Endothelial cell of umbilical vein (primary cell): ENCODE results near the gene SPATA31D3. TPM values are rescaled to one million over a fixed set of nuclear protein-coding genes. Genes with fewer than 3 reads are reported as not detected.

Experiments
- BruUV-seq: library from RNA; stranded (reverse); fragments of 400-500 nt; replicated peaks from 2 replicates; lab custom pipeline; 2021; lab: Mats Ljungman, UMichigan
- CTCF ChIA-PET: fragments of 300-600, 350-600 bp; sonication (Branson Sonifier 250); formaldehyde crosslinking; loops from one replicate; lab custom pipeline; 2021; ENCODE audit warnings: antibody characterized with exemption, inconsistent platforms; lab: Charles Lee
- POLR2A ChIA-PET: fragments of 300-600, 350-600 bp; sonication (Branson Sonifier 250); formaldehyde crosslinking; loops from one replicate; lab custom pipeline; 2021; ENCODE audit warnings: antibody characterized with exemption, inconsistent platforms; lab: Charles Lee
- DNase-seq: peaks from one replicate; pipeline ENCODE4 v3.0.0-alpha.2; 2011; ENCODE audit warnings: low read depth, low spot score
- FAIRE-seq: peaks from 2 replicates; lab custom pipeline; 2011; peaks lifted over from hg19 to GRCh38; lab: Jason Lieb, UNC
- H2AFZ ChIP-seq: 2 replicates; pipeline ENCODE4 v1.6.0; 2012; ENCODE audit warnings: low read depth, low read length, control low read depth, inconsistent platforms
- H3K27ac ChIP-seq: 2 replicates; pipeline ENCODE4 v1.5.1; 2011; ENCODE audit warnings: low read depth, mild to moderate bottlenecking, control low read depth, low read length, moderate library complexity; ENCODE audit not compliant: insufficient read depth
- H3K27me3 ChIP-seq, 2 experiments: 2 replicates each; pipeline versions ENCODE4 v1.6.0 to v1.6.1; 2011; ENCODE audit warnings: low read length in 2 of 2, mixed read lengths in 1 of 2; ENCODE audit not compliant: control insufficient read depth in 2 of 2, insufficient read depth in 2 of 2
- H3K36me3 ChIP-seq, 2 experiments: 2 replicates in 1 of 2; 3 replicates in 1 of 2; pipeline ENCODE4 v1.5.1; 2011; ENCODE audit warnings: low read length in 2 of 2, mild to moderate bottlenecking in 1 of 2, moderate library complexity in 1 of 2; ENCODE audit not compliant: control insufficient read depth in 2 of 2, insufficient read depth in 2 of 2; ENCODE audit errors: extremely low read depth in 1 of 2
- H3K4me1 ChIP-seq: 3 replicates; pipeline ENCODE4 v1.5.1; 2011; ENCODE audit warnings: mild to moderate bottlenecking, low read length; ENCODE audit not compliant: control insufficient read depth, insufficient read depth; ENCODE audit errors: extremely low read depth
- H3K4me2 ChIP-seq: 2 replicates; pipeline ENCODE4 v1.6.1; 2011; ENCODE audit warnings: low read length, control low read depth, mixed read lengths; ENCODE audit not compliant: insufficient read depth
- H3K4me3 ChIP-seq, 3 experiments: fragments of 200-600 bp in 1 of 3; sonication (generic), shearing (Covaris generic) in 1 of 3; replicated peaks in 1 of 3; 2 replicates each; pipeline ENCODE4 v1.5.1; 2011 to 2016; ENCODE audit warnings: control low read depth in 3 of 3, low read length in 3 of 3, mild to moderate bottlenecking in 2 of 3, inconsistent platforms in 1 of 3, low read depth in 1 of 3, moderate library complexity in 1 of 3; ENCODE audit not compliant: insufficient read depth in 1 of 3
- H3K79me2 ChIP-seq: 2 replicates; pipeline ENCODE4 v1.6.0; 2012; ENCODE audit warnings: low read length, inconsistent platforms; ENCODE audit not compliant: control insufficient read depth, insufficient read depth
- H3K9ac ChIP-seq: replicated peaks from 2 replicates; pipeline ENCODE3; 2011; ENCODE audit warnings: low read length, control low read depth; ENCODE audit not compliant: insufficient read depth; ENCODE audit errors: extremely low read depth
- H3K9me1 ChIP-seq: replicated peaks from 3 replicates; pipeline ENCODE4 v1.6.0; 2011; ENCODE audit warnings: mild to moderate bottlenecking, low read length; ENCODE audit not compliant: control insufficient read depth, insufficient read depth; ENCODE audit errors: extremely low read depth
- H3K9me3 ChIP-seq: replicated peaks from 2 replicates; pipeline ENCODE4 v1.5.1; 2012; ENCODE audit warnings: low read length, inconsistent platforms; ENCODE audit not compliant: control insufficient read depth, insufficient read depth
- H4K20me1 ChIP-seq: replicated peaks from 2 replicates; pipeline ENCODE3; 2011; ENCODE audit warnings: mild to moderate bottlenecking, low read length; ENCODE audit not compliant: control insufficient read depth, insufficient read depth; ENCODE audit errors: extremely low read depth
- EZH2 ChIP-seq: IDR thresholded peaks from 2 replicates; pipeline ENCODE4 v1.6.1; 2012; ENCODE audit warnings: borderline replicate concordance, low read depth, mild to moderate bottlenecking, moderate library complexity, low read length, inconsistent platforms; ENCODE audit not compliant: severe bottlenecking
- FOS ChIP-seq: IDR thresholded peaks from 2 replicates; pipeline ENCODE4 v1.6.1; 2011; ENCODE audit warnings: mild to moderate bottlenecking, low read length, moderate library complexity, borderline replicate concordance; ENCODE audit not compliant: insufficient read depth
- GATA2 ChIP-seq: IDR thresholded peaks from 2 replicates; pipeline ENCODE4 v1.7.0; 2011; ENCODE audit warnings: low read depth, mild to moderate bottlenecking, moderate library complexity, mixed read lengths, low read length; ENCODE audit not compliant: insufficient read length, insufficient read depth
- JUN ChIP-seq: IDR thresholded peaks from 2 replicates; pipeline ENCODE4 v1.6.1; 2011; ENCODE audit warnings: borderline replicate concordance, low read depth; ENCODE audit not compliant: insufficient read length, insufficient read depth
- MAX ChIP-seq: IDR thresholded peaks from 2 replicates; pipeline ENCODE4 v1.6.1; 2011; ENCODE audit not compliant: insufficient read depth, insufficient read length
- MYC ChIP-seq: IDR thresholded peaks from one replicate; pipeline ENCODE4 v1.6.1; 2011; ENCODE audit warnings: mild to moderate bottlenecking, low read depth, low read length
- POLR2A ChIP-seq: IDR thresholded peaks from 2 replicates; pipeline ENCODE4 v1.6.1; 2012; ENCODE audit warnings: low read depth, mild to moderate bottlenecking, control low read depth, low read length
- POLR2AphosphoS5 ChIP-seq: IDR thresholded peaks from 2 replicates; pipeline ENCODE4 v1.6.1; 2012; ENCODE audit warnings: low read depth, mild to moderate bottlenecking, control low read depth, low read length, moderate library complexity; ENCODE audit not compliant: insufficient read depth
- dilution Hi-C: fragments of 300-500 bp; cut with MboI; formaldehyde crosslinking; loops from one replicate; pipeline ENCODE4 v1.15.0; 2019; ENCODE audit warnings: low sequenced_read_pairs; ENCODE audit not compliant: extremely low pct_ligation_motif_present
- intact Hi-C: fragments of 100-400 bp; cut with micrococcal nuclease; formaldehyde crosslinking; loops from one replicate; pipeline ENCODE4 v1.10.0; 2022
- polyA plus RNA-seq, 4 experiments: library from polyadenylated mRNA; depleted of rRNA in 3 of 4; stranded (reverse) in 3 of 4; unstranded in 1 of 4; fragments of >200 nt; gene quantifications; 2 replicates each; pipeline versions ENCODE4 v1.2.1 to v1.2.3, GENCODE V29; 2011 to 2012; ENCODE audit warnings: missing spikeins in 1 of 4
- total RNA-seq: library from RNA; stranded (reverse); gene quantifications from 2 replicates; pipeline ENCODE4 v1.2.3, GENCODE V29; 2021
- TF ChIP-seq, protein P1 (sequence below), 2 donors: IDR thresholded peaks; 1 replicate in 1 of 2; 2 replicates in 1 of 2; pipeline ENCODE4 v1.5.1; 2011; ENCODE audit warnings: low read length in 2 of 2, mild to moderate bottlenecking in 2 of 2, moderate library complexity in 2 of 2, control low read depth in 1 of 2, inconsistent platforms in 1 of 2, low read depth in 1 of 2; ENCODE audit not compliant: insufficient read depth in 1 of 2; ENCODE audit errors: extremely low read depth in 1 of 2

Gene SPATA31D3
- total and polyA plus RNA-seq, 2 donors (not counting 3 experiments of a cell fraction or from before 2014, with no cell fraction given), result not detected

DNA sequence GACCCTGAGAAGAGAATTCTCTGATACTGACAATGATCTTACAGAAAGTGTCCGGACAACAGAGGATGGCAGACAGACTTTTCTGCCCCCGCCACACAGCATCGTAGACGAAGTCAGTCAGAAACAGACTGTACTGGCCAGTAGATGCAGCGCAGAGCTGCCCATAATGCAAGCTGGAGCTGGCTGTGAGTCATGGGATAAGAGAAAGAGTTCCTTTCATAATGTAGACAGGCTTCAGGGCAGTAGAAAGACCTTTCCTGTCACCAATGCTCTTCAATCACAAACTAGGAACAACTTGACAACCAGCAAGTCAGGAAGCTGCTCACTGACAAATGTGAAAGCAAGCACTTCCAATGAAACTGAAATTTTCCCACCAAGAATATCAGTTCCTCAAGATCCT lies 50.4 kb downstream of the SPATA31D3 start:
- H3K36me3 ChIP-seq, result no peaks in the 10 kb centered on the region
- no peaks in the 10 kb centered on the region for H3K4me1 ChIP-seq
- H4K20me1 ChIP-seq, result no peaks in the 10 kb centered on the region
- H3K9me3 ChIP-seq, result no peaks in the 10 kb centered on the region
- intact Hi-C loops (no loop called here), dilution Hi-C loops (no loop called here)
- no TSS peak for BruUV-seq
- no peaks in the 10 kb centered on the region for H3K79me2 ChIP-seq
- no peak overlapping the region for H3K9ac ChIP-seq
- no peak overlapping the region for H3K4me3 ChIP-seq
- no peak overlapping the region for H2AFZ ChIP-seq
- ChIA-PET POLR2A (no interaction called here), CTCF (no interaction called here)
- H3K9me1 ChIP-seq, result no peaks in the 10 kb centered on the region
- no peak overlapping the region for H3K4me2 ChIP-seq
- TF ChIP-seq MYC (no peak), EZH2 (no peak), POLR2AphosphoS5 (no peak), GATA2 (no peak), POLR2A (no peak), FOS (no peak), JUN (no peak), MAX (no peak)
- TF ChIP-seq, protein P1, sequence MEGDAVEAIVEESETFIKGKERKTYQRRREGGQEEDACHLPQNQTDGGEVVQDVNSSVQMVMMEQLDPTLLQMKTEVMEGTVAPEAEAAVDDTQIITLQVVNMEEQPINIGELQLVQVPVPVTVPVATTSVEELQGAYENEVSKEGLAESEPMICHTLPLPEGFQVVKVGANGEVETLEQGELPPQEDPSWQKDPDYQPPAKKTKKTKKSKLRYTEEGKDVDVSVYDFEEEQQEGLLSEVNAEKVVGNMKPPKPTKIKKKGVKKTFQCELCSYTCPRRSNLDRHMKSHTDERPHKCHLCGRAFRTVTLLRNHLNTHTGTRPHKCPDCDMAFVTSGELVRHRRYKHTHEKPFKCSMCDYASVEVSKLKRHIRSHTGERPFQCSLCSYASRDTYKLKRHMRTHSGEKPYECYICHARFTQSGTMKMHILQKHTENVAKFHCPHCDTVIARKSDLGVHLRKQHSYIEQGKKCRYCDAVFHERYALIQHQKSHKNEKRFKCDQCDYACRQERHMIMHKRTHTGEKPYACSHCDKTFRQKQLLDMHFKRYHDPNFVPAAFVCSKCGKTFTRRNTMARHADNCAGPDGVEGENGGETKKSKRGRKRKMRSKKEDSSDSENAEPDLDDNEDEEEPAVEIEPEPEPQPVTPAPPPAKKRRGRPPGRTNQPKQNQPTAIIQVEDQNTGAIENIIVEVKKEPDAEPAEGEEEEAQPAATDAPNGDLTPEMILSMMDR (IDR thresholded peaks at IDR 0.05; ENCODE audit: extremely low read depth in 1 of 2, insufficient read depth in 1 of 2, low read depth in 1 of 2, low read length in 2 of 2), result no peak
- H3K27me3 ChIP-seq, result no peaks in the 10 kb centered on the region
- DNase-seq, result no peak
- FAIRE-seq, result no peak
- no peak overlapping the region for H3K27ac ChIP-seq

Other genes starting within 250 kb of the SPATA31D3 start
- not detected in 2 replicates for gene SPATA31D4, start 15.1 kb upstream of the SPATA31D3 start, total RNA-seq
- not detected in 2 replicates for gene SPATA31D4, start 15.1 kb upstream of the SPATA31D3 start, polyA plus RNA-seq
- gene SPATA31D1, start 45.3 kb downstream of the SPATA31D3 start, total RNA-seq, result not detected in 2 replicates
- gene SPATA31D1, start 45.3 kb downstream of the SPATA31D3 start, polyA plus RNA-seq, result not detected in 2 replicates